ENCODE measurements around the gene PROS1.

Gene PROS1

GRCh38 chr3:94012185-94012584 lies 38.5 kb upstream of the PROS1 start:
- H3K79me2 ChIP-seq (ENCODE audit: insufficient read depth, low read length), result no peaks in the 10 kb centered on the region
- DNase-seq (no peak), ATAC-seq (ENCODE audit: insufficient read depth, low read depth) (no peak)
- H3K4me3 ChIP-seq (ENCODE audit: low read depth in 1 of 2, low read length in 2 of 2), result no peak overlapping the region
- H3K4me2 ChIP-seq (ENCODE audit: insufficient read depth, low read length), result no peak overlapping the region
- no peaks in the 10 kb centered on the region for H3K9me3 ChIP-seq (ENCODE audit: insufficient read depth, low read length, severe bottlenecking)
- H3K27me3 ChIP-seq (ENCODE audit: insufficient read depth, low read length, poor library complexity), result no peaks in the 10 kb centered on the region
- no peak overlapping the region for H3K9ac ChIP-seq (ENCODE audit: low read depth, low read length)
- H3K27ac ChIP-seq (ENCODE audit: low read length), result no peak overlapping the region
- H4K20me1 ChIP-seq (ENCODE audit: insufficient read depth, low read length), result no peaks in the 10 kb centered on the region
- H2AFZ ChIP-seq (ENCODE audit: low read depth, low read length), result no peak overlapping the region
- no peaks in the 10 kb centered on the region for H3K4me1 ChIP-seq (ENCODE audit: insufficient read depth, low read length)
- no peak for TF ChIP-seq EZH2 (IDR thresholded peaks at IDR 0.05; ENCODE audit: borderline replicate concordance, low read depth, low read length, severe bottlenecking)
- TF ChIP-seq CTCF (IDR thresholded peaks at IDR 0.05; ENCODE audit: borderline replicate concordance, extremely low read depth, low read length, poor library complexity, severe bottlenecking), result no peak
- no peaks in the 10 kb centered on the region for H3K36me3 ChIP-seq (ENCODE audit: insufficient read depth, low read length)

GRCh38 chr3:94011233-94011711 lies 37.6 kb upstream of the PROS1 start:
- Histone ChIP-seq H3K4me1 (ENCODE audit: insufficient read depth, low read length) (no peaks in the 10 kb centered on the region), H3K36me3 (ENCODE audit: insufficient read depth, low read length) (no peaks in the 10 kb centered on the region), H3K27ac (ENCODE audit: low read length) (no peak overlapping the region), H3K9me3 (ENCODE audit: insufficient read depth, low read length, severe bottlenecking) (no peaks in the 10 kb centered on the region), H3K4me2 (ENCODE audit: insufficient read depth, low read length) (no peak overlapping the region), H4K20me1 (ENCODE audit: insufficient read depth, low read length) (no peaks in the 10 kb centered on the region), H2AFZ (ENCODE audit: low read depth, low read length) (no peak overlapping the region), H3K4me3 (ENCODE audit: low read depth in 1 of 2, low read length in 2 of 2) (no peak overlapping the region), H3K27me3 (ENCODE audit: insufficient read depth, low read length, poor library complexity) (no peaks in the 10 kb centered on the region), H3K9ac (ENCODE audit: low read depth, low read length) (no peak overlapping the region), H3K79me2 (ENCODE audit: insufficient read depth, low read length) (no peaks in the 10 kb centered on the region)
- no peak for ATAC-seq (ENCODE audit: insufficient read depth, low read depth)
- no peak for DNase-seq
- TF ChIP-seq EZH2 (IDR thresholded peaks at IDR 0.05; ENCODE audit: borderline replicate concordance, low read depth, low read length, severe bottlenecking) (no peak), CTCF (IDR thresholded peaks at IDR 0.05; ENCODE audit: borderline replicate concordance, extremely low read depth, low read length, poor library complexity, severe bottlenecking) (no peak)

- H3K4me3 ChIP-seq (ENCODE audit: low read depth in 1 of 2, low read length in 2 of 2), result no peak overlapping the region
- H3K4me2 ChIP-seq (ENCODE audit: insufficient read depth, low read length), result no peak overlapping the region
- H3K27ac ChIP-seq (ENCODE audit: low read length), result no peak overlapping the region
- H3K4me1 ChIP-seq (ENCODE audit: insufficient read depth, low read length), result peaks cover 2% of the 10 kb centered on the region; the same call in 1 of the 2 replicates
- no peaks in the 10 kb centered on the region for H4K20me1 ChIP-seq (ENCODE audit: insufficient read depth, low read length)
- no peaks in the 10 kb centered on the region for H3K79me2 ChIP-seq (ENCODE audit: insufficient read depth, low read length)
- H3K36me3 ChIP-seq (ENCODE audit: insufficient read depth, low read length), result no peaks in the 10 kb centered on the region
- DNase-seq (no peak), ATAC-seq (ENCODE audit: insufficient read depth, low read depth) (no peak)
- no peak overlapping the region for H2AFZ ChIP-seq (ENCODE audit: low read depth, low read length)
- H3K9ac ChIP-seq (ENCODE audit: low read depth, low read length), result no peak overlapping the region
- no peak for TF ChIP-seq EZH2 (IDR thresholded peaks at IDR 0.05; ENCODE audit: borderline replicate concordance, low read depth, low read length, severe bottlenecking)
- no peak for TF ChIP-seq CTCF (IDR thresholded peaks at IDR 0.05; ENCODE audit: borderline replicate concordance, extremely low read depth, low read length, poor library complexity, severe bottlenecking)
- no peaks in the 10 kb centered on the region for H3K9me3 ChIP-seq (ENCODE audit: insufficient read depth, low read length, severe bottlenecking)
- H3K27me3 ChIP-seq (ENCODE audit: insufficient read depth, low read length, poor library complexity), result no peaks in the 10 kb centered on the region
These were observed 35.9 kb upstream of the PROS1 start for GRCh38 chr3:94009608-94010007.

GRCh38 chr3:94008253-94008652 lies 34.6 kb upstream of the PROS1 start:
- peaks cover 5% of the 10 kb centered on the region; the same call in 1 of the 2 replicates for H3K4me1 ChIP-seq (ENCODE audit: insufficient read depth, low read length)
- no peaks in the 10 kb centered on the region for H3K9me3 ChIP-seq (ENCODE audit: insufficient read depth, low read length, severe bottlenecking)
- H2AFZ ChIP-seq (ENCODE audit: low read depth, low read length), result no peak overlapping the region
- no peak for DNase-seq
- H3K36me3 ChIP-seq (ENCODE audit: insufficient read depth, low read length), result no peaks in the 10 kb centered on the region; the same call in 1 of the 2 replicates
- no peak overlapping the region for H3K4me2 ChIP-seq (ENCODE audit: insufficient read depth, low read length)
- no peak overlapping the region for H3K4me3 ChIP-seq (ENCODE audit: low read depth in 1 of 2, low read length in 2 of 2)
- no peak for TF ChIP-seq EZH2 (IDR thresholded peaks at IDR 0.05; ENCODE audit: borderline replicate concordance, low read depth, low read length, severe bottlenecking)
- TF ChIP-seq CTCF (IDR thresholded peaks at IDR 0.05; ENCODE audit: borderline replicate concordance, extremely low read depth, low read length, poor library complexity, severe bottlenecking), result no peak
- no peak for ATAC-seq (ENCODE audit: insufficient read depth, low read depth)
- H3K27ac ChIP-seq (ENCODE audit: low read length), result no peak overlapping the region
- H3K9ac ChIP-seq (ENCODE audit: low read depth, low read length), result no peak overlapping the region
- H3K79me2 ChIP-seq (ENCODE audit: insufficient read depth, low read length), result no peaks in the 10 kb centered on the region
- no peaks in the 10 kb centered on the region for H4K20me1 ChIP-seq (ENCODE audit: insufficient read depth, low read length)
- no peaks in the 10 kb centered on the region for H3K27me3 ChIP-seq (ENCODE audit: insufficient read depth, low read length, poor library complexity)

Data from DND-41 (cell line).